ENCODE data around the gene DBT. TPM values are rescaled to one million over a fixed set of nuclear protein-coding genes. Genes with fewer than 3 reads are reported as not detected.

DBT gene
- total and polyA plus RNA-seq, 2 of the 8 experiments (the other 6 are each of a cell fraction or from before 2014, with no cell fraction given) = 3.3 to 24.6 TPM

DNA sequence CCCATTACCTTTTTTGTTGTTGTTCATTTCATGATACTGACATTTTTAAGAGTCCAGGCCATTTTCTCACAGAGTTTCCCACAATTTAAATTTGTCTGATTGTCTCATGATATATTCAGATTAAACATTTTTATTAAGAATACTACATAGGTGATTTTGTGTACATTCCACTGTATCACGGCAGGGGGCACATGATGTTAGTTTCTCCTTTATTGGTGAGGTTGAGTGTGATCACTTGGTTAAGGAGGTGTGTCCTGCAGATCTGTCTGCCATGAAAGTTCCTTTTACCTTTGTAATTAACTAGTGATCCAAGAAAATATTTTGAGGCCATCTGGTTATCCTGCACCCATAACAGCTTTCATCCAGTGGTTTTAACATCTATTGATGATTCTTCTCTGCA is 28.2 kb upstream of the DBT start:
- Histone ChIP-seq H3K36me3 (ENCODE audit: control insufficient read depth in 2 of 4, insufficient read depth in 4 of 4, low read length in 3 of 4) (peaks cover 7 to 65% (median 39%) of the 10 kb centered on the region in 4 experiments), H4K20me1 (replicated peaks in 1 of 2; ENCODE audit: control insufficient read depth in 1 of 2, insufficient read depth in 2 of 2, low read length in 2 of 2) (no peaks in the 10 kb centered on the region), H3K56ac (replicated peaks; ENCODE audit: insufficient read length, low read depth, low read length) (no peak overlapping the region), H3K27me3 (replicated peaks in 1 of 4; ENCODE audit: control insufficient read depth in 3 of 4, extremely low read depth in 1 of 4, insufficient read depth in 3 of 4, low read length in 3 of 4) (no peaks in the 10 kb centered on the region), H3K18ac (ENCODE audit: extremely low read depth, low read length) (no peak overlapping the region), H3K79me2 (ENCODE audit: control insufficient read depth in 1 of 2, insufficient read depth in 2 of 2, low read length in 2 of 2) (no peaks in the 10 kb centered on the region), H2AFZ (ENCODE audit: low read length) (no peak overlapping the region), H3K4me1 (replicated peaks in 1 of 4; ENCODE audit: control insufficient read depth in 3 of 4, insufficient read depth in 4 of 4, low read length in 3 of 4) (no peaks in the 10 kb centered on the region), H3K27ac (ENCODE audit: low read depth, low read length) (no peak overlapping the region), H4K5ac (ENCODE audit: insufficient read length, low read depth, low read length) (no peak overlapping the region), H3K23ac (ENCODE audit: insufficient read length) (no peak overlapping the region), H3K9me3 (ENCODE audit: insufficient read depth in 2 of 2, low read depth in 1 of 2, low read length in 1 of 2) (no peaks in the 10 kb centered on the region), H3K14ac (ENCODE audit: insufficient read length) (no peak overlapping the region), H3K9ac (replicated peaks in 1 of 4; ENCODE audit: extremely low read depth in 1 of 4, low read depth in 3 of 4, low read length in 3 of 4) (no peak overlapping the region), H2BK15ac (ENCODE audit: low read length) (no peak overlapping the region), H4K91ac (replicated peaks; ENCODE audit: insufficient read length, low read length) (no peak overlapping the region), H2BK120ac (replicated peaks; ENCODE audit: low read depth, low read length) (no peak overlapping the region), H3K4ac (replicated peaks; ENCODE audit: insufficient read length, low read depth, low read length) (no peak overlapping the region), H3K23me2 (ENCODE audit: low read depth, low read length) (no peaks in the 10 kb centered on the region), H3K79me1 (ENCODE audit: low read depth, low read length) (no peaks in the 10 kb centered on the region), H2BK5ac (ENCODE audit: low read depth, low read length) (no peak overlapping the region), H3K4me3 (ENCODE audit: extremely low read depth in 1 of 4, insufficient read depth in 2 of 4, low read depth in 3 of 4, low read length in 4 of 4) (no peak overlapping the region), H4K8ac (ENCODE audit: extremely low read depth, insufficient read depth, low read length) (no peak overlapping the region), H2BK12ac (ENCODE audit: low read depth, low read length) (no peak overlapping the region), H2BK20ac (ENCODE audit: low read length) (no peak overlapping the region), H2AK5ac (ENCODE audit: low read depth, low read length) (no peak overlapping the region), H3K4me2 (ENCODE audit: insufficient read depth in 1 of 2, low read depth in 2 of 2, low read length in 2 of 2) (no peak overlapping the region)
- POLR2A ChIA-PET (ENCODE audit: partially characterized antibody) = no interaction called here
- CTCF ChIA-PET (ENCODE audit: partially characterized antibody) = interaction anchor here (0.6 kb wide), 1 partner anchor 229 kb away, joined by 3 read pairs; no protein-coding TSS in a partner anchor
- no peak for FAIRE-seq
- no peak for DNase-seq (ENCODE audit: low read depth in 1 of 2, low spot score in 2 of 2)
- 89% methylated on average over 1 of the region's 1 CpG; no CpG with 5 or more reads in 1 of the 2 experiments for WGBS, 2 experiments (ENCODE audit: extremely low coverage in 1 of 2, insufficient coverage in 1 of 2, insufficient read length in 1 of 2, insufficient replicate concordance in 2 of 2, low coverage in 1 of 2, low lambda C conversion rate in 2 of 2, missing lambda C conversion rate in 1 of 2)
- TF ChIP-seq SP4 (IDR thresholded peaks at IDR 0.05; ENCODE audit: low read length) = no peak
- TF ChIP-seq TCF12 (IDR thresholded peaks at IDR 0.05; ENCODE audit: low read depth, low read length) = no peak
- TF ChIP-seq, protein P1, sequence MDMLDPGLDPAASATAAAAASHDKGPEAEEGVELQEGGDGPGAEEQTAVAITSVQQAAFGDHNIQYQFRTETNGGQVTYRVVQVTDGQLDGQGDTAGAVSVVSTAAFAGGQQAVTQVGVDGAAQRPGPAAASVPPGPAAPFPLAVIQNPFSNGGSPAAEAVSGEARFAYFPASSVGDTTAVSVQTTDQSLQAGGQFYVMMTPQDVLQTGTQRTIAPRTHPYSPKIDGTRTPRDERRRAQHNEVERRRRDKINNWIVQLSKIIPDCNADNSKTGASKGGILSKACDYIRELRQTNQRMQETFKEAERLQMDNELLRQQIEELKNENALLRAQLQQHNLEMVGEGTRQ (IDR thresholded peaks at IDR 0.05; ENCODE audit: low read length) = no peak
- no peak for TF ChIP-seq NANOG (IDR thresholded peaks at IDR 0.05; ENCODE audit: insufficient read depth, low read depth, low read length, poor library complexity, severe bottlenecking)
- TF ChIP-seq BRCA1 (IDR thresholded peaks at IDR 0.05; ENCODE audit: low read depth, low read length) = no peak
- TF ChIP-seq, protein P2, sequence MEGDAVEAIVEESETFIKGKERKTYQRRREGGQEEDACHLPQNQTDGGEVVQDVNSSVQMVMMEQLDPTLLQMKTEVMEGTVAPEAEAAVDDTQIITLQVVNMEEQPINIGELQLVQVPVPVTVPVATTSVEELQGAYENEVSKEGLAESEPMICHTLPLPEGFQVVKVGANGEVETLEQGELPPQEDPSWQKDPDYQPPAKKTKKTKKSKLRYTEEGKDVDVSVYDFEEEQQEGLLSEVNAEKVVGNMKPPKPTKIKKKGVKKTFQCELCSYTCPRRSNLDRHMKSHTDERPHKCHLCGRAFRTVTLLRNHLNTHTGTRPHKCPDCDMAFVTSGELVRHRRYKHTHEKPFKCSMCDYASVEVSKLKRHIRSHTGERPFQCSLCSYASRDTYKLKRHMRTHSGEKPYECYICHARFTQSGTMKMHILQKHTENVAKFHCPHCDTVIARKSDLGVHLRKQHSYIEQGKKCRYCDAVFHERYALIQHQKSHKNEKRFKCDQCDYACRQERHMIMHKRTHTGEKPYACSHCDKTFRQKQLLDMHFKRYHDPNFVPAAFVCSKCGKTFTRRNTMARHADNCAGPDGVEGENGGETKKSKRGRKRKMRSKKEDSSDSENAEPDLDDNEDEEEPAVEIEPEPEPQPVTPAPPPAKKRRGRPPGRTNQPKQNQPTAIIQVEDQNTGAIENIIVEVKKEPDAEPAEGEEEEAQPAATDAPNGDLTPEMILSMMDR (IDR thresholded peaks at IDR 0.05; ENCODE audit: control extremely low read depth in 1 of 3, insufficient read depth in 1 of 3, low read depth in 1 of 3, low read length in 3 of 3) = no peak
- TF ChIP-seq SIRT6 (IDR thresholded peaks at IDR 0.05; ENCODE audit: low read length) = no peak
- no peak for TF ChIP-seq SUZ12 (IDR thresholded peaks at IDR 0.05; ENCODE audit: low read length)
- TF ChIP-seq PHF8 (conservative IDR thresholded peaks at IDR 0.05; ENCODE audit: low read depth, low read length) = no peak
- TF ChIP-seq ASH2L (IDR thresholded peaks at IDR 0.05; ENCODE audit: low read length) = no peak
- TF ChIP-seq KDM1A (IDR thresholded peaks at IDR 0.05; ENCODE audit: borderline replicate concordance, low read length) = no peak

Measured in H1 (cell line).